Upper lobe of left lung (tissue), 6 donors: Measurements from ENCODE around the gene SARDH. TPM values are rescaled to one million over a fixed set of nuclear protein-coding genes. Genes with fewer than 3 reads are reported as not detected.

Experiments used
- ATAC-seq, 2 donors: fragments of 200-7000 bp; cut with Tn5 transposase; one replicate each; pipeline ENCODE4 v1.9.1; 2022; ENCODE audit warnings: mild to moderate bottlenecking in 2 of 2, moderate library complexity in 2 of 2; ENCODE audit not compliant: low FRiP score in 2 of 2
- DNase-seq, 2 donors: peaks; one replicate each; pipeline ENCODE4 v3.0.0-alpha.2; 2019 to 2020
- H3K27ac ChIP-seq, 4 donors: fragments of 200-600 bp; sonication (generic); one replicate each; pipeline ENCODE4 v1.5.1; 2016 to 2019
- H3K27me3 ChIP-seq, 4 donors: fragments of 200-600 bp; sonication (generic); one replicate each; pipeline ENCODE4 v1.5.1; 2017 to 2019
- H3K36me3 ChIP-seq, 4 donors: fragments of 200-600 bp; sonication (generic); one replicate each; pipeline ENCODE4 v1.5.1; 2016 to 2019
- H3K4me1 ChIP-seq, 4 donors: fragments of 200-600 bp; sonication (generic); one replicate each; pipeline ENCODE4 v1.5.1; 2018 to 2019
- H3K4me3 ChIP-seq, 4 donors: fragments of 200-600 bp; sonication (generic); one replicate each; pipeline ENCODE4 v1.5.1; 2017 to 2019; ENCODE audit warnings: mild to moderate bottlenecking in 2 of 4, moderate library complexity in 1 of 4
- H3K9me3 ChIP-seq, 4 donors: fragments of 200-600 bp; sonication (generic); one replicate each; pipeline ENCODE4 v1.5.1; 2018 to 2019
- EP300 ChIP-seq, 4 donors: sonication (generic); formaldehyde crosslinking; IDR thresholded peaks; one replicate each; pipeline ENCODE4 v1.5.1; 2017; ENCODE audit warnings: antibody characterized with exemption in 4 of 4, control low read depth in 2 of 4
- POLR2A ChIP-seq, 4 donors: fragments of 450-650 bp; IDR thresholded peaks; one replicate each; pipeline ENCODE4 v1.5.1; 2016 to 2017; ENCODE audit warnings: antibody characterized with exemption in 4 of 4, mild to moderate bottlenecking in 2 of 4
- POLR2AphosphoS5 ChIP-seq, 2 donors: sonication (generic); formaldehyde crosslinking; IDR thresholded peaks; one replicate each; pipeline ENCODE4 v1.5.1; 2017; ENCODE audit warnings: antibody characterized with exemption in 2 of 2
- WGBS, 2 donors: methylation state at CpG; one replicate each; pipeline ENCODE4 v1.1.5; 2017 to 2018; 5-methylcytosine and 5-hydroxymethylcytosine counted together
- total RNA-seq, 6 donors: library from RNA; depleted of rRNA in 4 of 6; stranded (reverse); fragments of >200 nt in 4 of 6; gene quantifications; one replicate each; pipeline versions ENCODE4 v1.1.0 to v1.2.1, GENCODE V29; 2016 to 2021
- TF ChIP-seq, protein P1 (sequence below), 6 experiments: fragments of 450-650 bp in 4 of 6; fragments of 200-600 bp in 2 of 6; sonication (generic) in 2 of 6; IDR thresholded peaks; one replicate each; pipeline ENCODE4 v1.5.1; 2016 to 2019; ENCODE audit warnings: antibody characterized with exemption in 6 of 6
- donor health status: DM: no; HTN: no; CAD: no; lungs with moderate emphysema.
- donor health status: DM: no; HTN: yes; CAD: no; lungs with severe emphysema.

The SARDH gene
- total RNA-seq, 6 donors from 2014 or later, result 0.79 to 37.7 (median 4.2) TPM

DNA sequence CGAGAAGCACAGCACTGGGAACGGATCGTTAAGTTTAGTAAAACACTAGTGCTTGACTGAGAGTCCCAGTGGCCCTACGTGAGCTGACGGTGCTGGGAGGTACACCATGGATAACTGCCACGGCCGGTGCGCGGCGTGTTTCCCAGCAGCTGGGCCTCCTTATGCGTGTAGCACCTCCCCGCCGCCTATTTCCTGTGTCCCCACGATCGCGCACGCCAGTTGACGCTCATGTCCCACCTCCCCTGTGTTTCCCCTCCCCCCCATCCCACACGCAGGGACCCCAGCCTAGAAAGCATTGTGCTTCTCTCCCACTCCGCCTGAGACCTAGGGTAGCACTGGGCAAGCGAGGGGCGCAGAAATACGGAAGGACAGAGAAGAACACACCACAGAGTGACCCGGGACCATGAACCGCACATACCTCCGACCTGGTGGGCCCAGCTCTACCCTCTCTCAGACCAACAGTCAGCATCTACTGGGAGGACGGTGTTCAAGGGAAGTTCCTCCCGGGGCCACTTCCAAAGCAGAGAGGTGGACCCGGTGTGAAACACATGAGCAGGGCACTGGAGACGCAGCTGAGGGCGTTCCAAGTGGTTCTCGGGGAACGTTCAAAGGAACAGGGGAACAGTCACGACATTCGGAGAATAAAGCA is 56.4 kb downstream of the SARDH start:
- H3K9me3 ChIP-seq, result no peaks in the 10 kb centered on the region
- no peak overlapping the region for H3K27ac ChIP-seq
- H3K4me3 ChIP-seq, result no peak overlapping the region
- H3K4me1 ChIP-seq, result peaks cover 28 to 35% (median 32%) of the 10 kb centered on the region in 4 donors
- ATAC-seq, result no peak
- TF ChIP-seq EP300 (IDR thresholded peaks at IDR 0.05) (no peak), POLR2AphosphoS5 (IDR thresholded peaks at IDR 0.05) (no peak), POLR2A (IDR thresholded peaks at IDR 0.05) (no peak)
- TF ChIP-seq, protein P1, sequence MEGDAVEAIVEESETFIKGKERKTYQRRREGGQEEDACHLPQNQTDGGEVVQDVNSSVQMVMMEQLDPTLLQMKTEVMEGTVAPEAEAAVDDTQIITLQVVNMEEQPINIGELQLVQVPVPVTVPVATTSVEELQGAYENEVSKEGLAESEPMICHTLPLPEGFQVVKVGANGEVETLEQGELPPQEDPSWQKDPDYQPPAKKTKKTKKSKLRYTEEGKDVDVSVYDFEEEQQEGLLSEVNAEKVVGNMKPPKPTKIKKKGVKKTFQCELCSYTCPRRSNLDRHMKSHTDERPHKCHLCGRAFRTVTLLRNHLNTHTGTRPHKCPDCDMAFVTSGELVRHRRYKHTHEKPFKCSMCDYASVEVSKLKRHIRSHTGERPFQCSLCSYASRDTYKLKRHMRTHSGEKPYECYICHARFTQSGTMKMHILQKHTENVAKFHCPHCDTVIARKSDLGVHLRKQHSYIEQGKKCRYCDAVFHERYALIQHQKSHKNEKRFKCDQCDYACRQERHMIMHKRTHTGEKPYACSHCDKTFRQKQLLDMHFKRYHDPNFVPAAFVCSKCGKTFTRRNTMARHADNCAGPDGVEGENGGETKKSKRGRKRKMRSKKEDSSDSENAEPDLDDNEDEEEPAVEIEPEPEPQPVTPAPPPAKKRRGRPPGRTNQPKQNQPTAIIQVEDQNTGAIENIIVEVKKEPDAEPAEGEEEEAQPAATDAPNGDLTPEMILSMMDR (IDR thresholded peaks at IDR 0.05), result no peak
- H3K36me3 ChIP-seq, result no peaks in the 10 kb centered on the region
- H3K27me3 ChIP-seq, result no peaks in the 10 kb centered on the region
- peak in 1 of 2 donors; percentile 74 for DNase-seq
- WGBS, 2 donors, result 91 to 94% methylated on average over 32 to 35 of the region's 35 CpGs

DNA sequence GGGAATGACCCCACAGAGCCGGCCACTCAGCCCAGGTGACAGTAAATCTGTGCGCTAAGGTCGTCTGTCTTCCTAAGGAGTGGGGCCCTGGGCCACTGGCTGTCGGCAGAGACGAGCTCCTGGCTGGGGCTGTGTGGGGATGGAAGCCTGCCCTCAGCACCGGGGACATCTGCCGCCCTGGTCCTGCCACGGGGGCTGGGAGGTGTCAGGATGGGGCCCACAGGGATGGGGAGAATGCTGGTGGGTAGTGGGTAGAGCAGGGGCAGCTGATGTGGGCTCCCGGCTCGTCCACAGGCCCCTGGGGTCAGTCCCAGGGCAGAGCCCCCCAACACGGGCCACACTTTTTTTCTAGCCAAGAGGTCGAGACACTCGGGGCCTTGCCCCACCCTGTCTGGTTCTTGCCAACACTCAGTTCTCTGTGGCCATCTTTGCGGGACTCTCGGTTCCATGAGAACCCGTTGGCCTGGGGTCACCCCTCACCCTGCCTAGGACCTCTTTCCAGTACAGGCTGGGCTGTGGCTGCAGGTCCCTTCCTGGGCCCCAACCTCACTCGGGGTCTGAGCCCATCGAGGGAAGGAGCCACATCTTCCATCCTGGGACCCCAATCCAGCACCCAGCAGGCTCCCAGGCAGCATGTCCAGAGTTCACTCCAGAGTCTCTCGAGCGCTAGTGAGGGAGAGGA is 57.0 kb downstream of the SARDH start:
- Histone ChIP-seq H3K9me3 (no peaks in the 10 kb centered on the region), H3K4me3 (no peak overlapping the region), H3K36me3 (no peaks in the 10 kb centered on the region), H3K4me1 (peaks cover 35 to 41% (median 38%) of the 10 kb centered on the region in 4 donors), H3K27ac (no peak overlapping the region), H3K27me3 (no peaks in the 10 kb centered on the region)
- DNase-seq (peak in 1 of 2 donors; percentile 71), ATAC-seq (no peak)
- 83 to 94% methylated on average over 17 to 20 of the region's 20 CpGs for WGBS, 2 donors
- TF ChIP-seq POLR2A (IDR thresholded peaks at IDR 0.05) (no peak), POLR2AphosphoS5 (IDR thresholded peaks at IDR 0.05) (no peak), EP300 (IDR thresholded peaks at IDR 0.05) (no peak)
- TF ChIP-seq, protein P1 (IDR thresholded peaks at IDR 0.05), result no peak

DNA sequence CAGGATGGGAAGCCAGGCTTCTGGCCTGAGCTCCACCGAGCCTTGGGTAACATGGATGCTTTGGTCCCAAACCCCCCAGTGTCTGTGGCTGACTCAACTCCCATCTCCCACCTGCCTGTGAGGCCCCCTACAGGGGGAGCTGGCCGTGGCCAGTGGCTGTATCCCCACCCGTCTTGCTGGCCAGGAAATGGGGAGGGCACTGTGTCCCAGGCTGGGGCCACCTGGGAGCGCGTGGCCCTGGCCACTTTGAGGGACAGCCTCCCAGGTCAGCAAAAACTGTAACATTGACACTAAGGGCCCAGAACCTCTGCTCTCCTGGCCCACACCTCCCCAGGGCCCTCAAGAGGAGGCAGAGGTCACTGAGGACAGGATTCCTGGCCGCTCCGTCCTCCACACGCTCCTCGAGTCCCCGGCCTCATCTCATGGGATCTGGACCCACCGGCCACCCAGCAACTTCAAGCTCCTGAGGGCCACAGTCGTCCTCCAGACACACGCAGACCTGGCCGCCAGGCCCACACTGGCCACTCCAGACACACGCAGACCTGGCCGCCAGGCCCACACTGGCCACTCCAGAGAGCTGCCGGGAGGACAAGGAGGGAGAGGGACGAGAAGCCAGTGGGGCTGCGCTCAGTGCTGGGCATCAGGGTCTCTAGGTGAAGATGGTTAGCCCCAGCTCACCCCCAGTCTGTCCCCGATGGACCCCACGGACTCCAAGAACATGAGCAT is 57.7 kb downstream of the SARDH start:
- ATAC-seq, result no peak
- peak overlapping the region in 1 of 4 donors; percentile 5 for H3K27ac ChIP-seq
- 89 to 93% methylated on average over 3 to 20 of the region's 21 CpGs for WGBS, 2 donors

DNA sequence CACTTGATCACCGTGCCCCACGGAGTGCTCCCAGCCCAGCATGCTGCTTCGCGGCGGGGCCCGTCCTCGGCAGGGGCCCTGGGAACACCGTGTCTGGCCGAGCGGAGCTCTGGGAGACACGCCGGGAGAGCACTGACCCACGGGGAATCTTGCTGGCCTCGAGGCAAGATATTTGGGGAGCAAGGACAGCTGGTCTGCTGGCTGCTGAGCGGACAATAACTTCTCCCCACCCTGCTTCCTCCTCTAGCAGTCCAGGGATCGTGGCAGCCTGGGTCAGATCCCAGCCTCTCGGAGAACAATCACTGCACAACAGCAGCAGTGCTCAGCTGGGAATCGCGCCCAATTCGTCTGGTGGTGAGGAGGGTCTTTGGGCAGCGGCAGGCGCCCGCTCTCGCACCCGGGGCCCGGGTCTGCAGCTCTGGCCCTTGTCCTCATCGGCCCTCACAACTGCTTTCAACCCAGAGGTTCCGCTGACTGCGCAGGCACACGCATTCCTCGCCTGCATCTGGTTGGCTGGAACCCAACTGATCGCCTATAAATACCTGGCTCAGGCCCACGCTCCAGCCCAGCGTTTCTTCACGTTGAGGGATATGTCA is 58.6 kb downstream of the SARDH start:
- ATAC-seq (no peak), DNase-seq (peak in 1 of 2 donors; percentile 71)
- WGBS, 2 donors, result 66 to 71% methylated on average over 29 to 35 of the region's 35 CpGs

More for the DNA sequence above, 57.7 kb downstream of the SARDH start:
- peaks cover 35 to 42% (median 39%) of the 10 kb centered on the region in 4 donors for H3K4me1 ChIP-seq
- TF ChIP-seq, protein P1 (IDR thresholded peaks at IDR 0.05), result no peak
- TF ChIP-seq EP300 (IDR thresholded peaks at IDR 0.05) (no peak), POLR2A (IDR thresholded peaks at IDR 0.05) (no peak), POLR2AphosphoS5 (IDR thresholded peaks at IDR 0.05) (no peak)
- no peaks in the 10 kb centered on the region for H3K27me3 ChIP-seq
- H3K4me3 ChIP-seq, result no peak overlapping the region
- no peaks in the 10 kb centered on the region for H3K36me3 ChIP-seq
- no peaks in the 10 kb centered on the region for H3K9me3 ChIP-seq
- DNase-seq, result peak in 1 of 2 donors; percentile 68

More for the DNA sequence above, 58.6 kb downstream of the SARDH start:
- peak overlapping the region in 1 of 4 donors; percentile 6 for H3K4me3 ChIP-seq
- H3K4me1 ChIP-seq, result peaks cover 33 to 40% (median 35%) of the 10 kb centered on the region in 4 donors
- H3K27me3 ChIP-seq, result no peaks in the 10 kb centered on the region
- H3K36me3 ChIP-seq, result no peaks in the 10 kb centered on the region
- no peak for TF ChIP-seq POLR2AphosphoS5 (IDR thresholded peaks at IDR 0.05)
- no peak for TF ChIP-seq EP300 (IDR thresholded peaks at IDR 0.05)
- TF ChIP-seq, protein P1 (IDR thresholded peaks at IDR 0.05), result no peak
- TF ChIP-seq POLR2A (IDR thresholded peaks at IDR 0.05), result no peak
- no peaks in the 10 kb centered on the region for H3K9me3 ChIP-seq
- peak overlapping the region in 2 of 4 donors; percentile 15 to 43 for H3K27ac ChIP-seq
